ENCODE measurements around the gene TUFT1.
"Not testable (repeated sequence)": the region's sequence is repeated elsewhere in the genome, so short reads cannot be mapped to it uniquely, and the experiment has no call there.

Gene TUFT1

DNA sequence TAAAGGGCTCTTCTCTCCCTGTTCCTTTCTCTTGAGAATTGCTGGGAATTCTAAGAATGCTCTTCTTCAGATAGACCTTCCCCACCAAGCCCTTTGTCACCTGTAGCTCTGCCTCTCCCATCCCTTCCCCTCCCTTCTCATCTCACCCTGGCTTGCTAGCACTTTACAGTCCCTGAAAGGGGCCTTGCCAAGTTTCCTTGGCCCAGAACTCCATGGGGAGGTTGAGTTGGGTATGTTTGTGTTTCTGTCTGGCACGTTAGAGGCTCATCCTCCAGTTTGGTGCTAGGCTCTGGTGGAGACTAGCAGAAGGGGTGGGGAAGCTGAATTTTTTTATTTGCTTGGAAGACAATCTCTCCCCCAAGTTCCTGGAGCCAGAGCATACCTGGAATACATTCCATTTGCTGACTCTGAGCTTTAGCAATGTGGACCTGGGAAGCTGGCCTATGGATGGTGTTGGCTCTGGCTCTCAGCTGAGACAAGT is 24.0 kb upstream of the TUFT1 start:
- TF ChIP-seq, protein P1, sequence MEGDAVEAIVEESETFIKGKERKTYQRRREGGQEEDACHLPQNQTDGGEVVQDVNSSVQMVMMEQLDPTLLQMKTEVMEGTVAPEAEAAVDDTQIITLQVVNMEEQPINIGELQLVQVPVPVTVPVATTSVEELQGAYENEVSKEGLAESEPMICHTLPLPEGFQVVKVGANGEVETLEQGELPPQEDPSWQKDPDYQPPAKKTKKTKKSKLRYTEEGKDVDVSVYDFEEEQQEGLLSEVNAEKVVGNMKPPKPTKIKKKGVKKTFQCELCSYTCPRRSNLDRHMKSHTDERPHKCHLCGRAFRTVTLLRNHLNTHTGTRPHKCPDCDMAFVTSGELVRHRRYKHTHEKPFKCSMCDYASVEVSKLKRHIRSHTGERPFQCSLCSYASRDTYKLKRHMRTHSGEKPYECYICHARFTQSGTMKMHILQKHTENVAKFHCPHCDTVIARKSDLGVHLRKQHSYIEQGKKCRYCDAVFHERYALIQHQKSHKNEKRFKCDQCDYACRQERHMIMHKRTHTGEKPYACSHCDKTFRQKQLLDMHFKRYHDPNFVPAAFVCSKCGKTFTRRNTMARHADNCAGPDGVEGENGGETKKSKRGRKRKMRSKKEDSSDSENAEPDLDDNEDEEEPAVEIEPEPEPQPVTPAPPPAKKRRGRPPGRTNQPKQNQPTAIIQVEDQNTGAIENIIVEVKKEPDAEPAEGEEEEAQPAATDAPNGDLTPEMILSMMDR (conservative IDR thresholded peaks at IDR 0.05; ENCODE audit: low read depth, low read length), result no peak
- DNase-seq (ENCODE audit: low read depth), result no peak
- H3K4me3 ChIP-seq (ENCODE audit: low read depth, low read length), result no peak overlapping the region

- H3K4me3 ChIP-seq (ENCODE audit: low read depth, low read length), result no peak overlapping the region
- DNase-seq (ENCODE audit: low read depth), result no peak
- TF ChIP-seq, protein P1 (conservative IDR thresholded peaks at IDR 0.05; ENCODE audit: low read depth, low read length), result no peak
These were observed 21.7 kb upstream of the TUFT1 start for GRCh38 chr1:151518431-151518830.

DNA sequence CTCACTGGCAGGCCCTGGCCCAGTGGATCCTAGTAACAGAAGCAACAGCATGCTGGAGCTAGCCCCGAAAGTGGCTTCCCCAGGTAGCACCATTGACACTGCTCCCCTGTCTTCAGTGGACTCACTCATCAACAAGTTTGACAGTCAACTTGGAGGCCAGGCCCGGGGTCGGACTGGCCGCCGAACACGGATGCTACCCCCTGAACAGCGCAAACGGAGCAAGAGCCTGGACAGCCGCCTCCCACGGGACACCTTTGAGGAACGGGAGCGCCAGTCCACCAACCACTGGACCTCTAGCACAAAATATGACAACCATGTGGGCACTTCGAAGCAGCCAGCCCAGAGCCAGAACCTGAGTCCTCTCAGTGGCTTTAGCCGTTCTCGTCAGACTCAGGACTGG is 21.2 kb upstream of the TUFT1 start:
- H3K4me3 ChIP-seq (ENCODE audit: low read depth, low read length), result no peak overlapping the region
- no peak for DNase-seq (ENCODE audit: low read depth)
- TF ChIP-seq, protein P1 (conservative IDR thresholded peaks at IDR 0.05; ENCODE audit: low read depth, low read length), result no peak

DNA sequence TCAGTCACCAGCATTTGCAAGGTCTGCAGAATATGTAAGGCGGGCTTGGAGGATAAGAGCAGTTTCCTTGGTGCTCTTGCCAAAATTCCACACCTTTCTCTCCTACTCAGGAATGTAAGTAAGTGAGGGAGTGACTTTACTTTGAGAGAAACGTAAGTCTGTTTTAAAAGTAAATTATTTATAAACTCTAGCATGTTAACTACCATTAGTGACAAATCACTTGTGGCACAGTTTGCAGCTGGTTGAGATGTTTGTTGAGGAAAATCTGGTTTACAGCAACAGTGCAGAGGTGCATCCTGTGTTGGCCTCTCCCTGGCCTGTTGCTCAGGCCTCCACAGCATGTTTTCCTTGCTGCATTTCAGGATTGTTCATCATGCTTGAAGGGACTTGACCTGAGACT is 20.4 kb upstream of the TUFT1 start:
- TF ChIP-seq, protein P1 (conservative IDR thresholded peaks at IDR 0.05; ENCODE audit: low read depth, low read length), result no peak
- H3K4me3 ChIP-seq (ENCODE audit: low read depth, low read length), result no peak overlapping the region
- no peak for DNase-seq (ENCODE audit: low read depth)

DNA sequence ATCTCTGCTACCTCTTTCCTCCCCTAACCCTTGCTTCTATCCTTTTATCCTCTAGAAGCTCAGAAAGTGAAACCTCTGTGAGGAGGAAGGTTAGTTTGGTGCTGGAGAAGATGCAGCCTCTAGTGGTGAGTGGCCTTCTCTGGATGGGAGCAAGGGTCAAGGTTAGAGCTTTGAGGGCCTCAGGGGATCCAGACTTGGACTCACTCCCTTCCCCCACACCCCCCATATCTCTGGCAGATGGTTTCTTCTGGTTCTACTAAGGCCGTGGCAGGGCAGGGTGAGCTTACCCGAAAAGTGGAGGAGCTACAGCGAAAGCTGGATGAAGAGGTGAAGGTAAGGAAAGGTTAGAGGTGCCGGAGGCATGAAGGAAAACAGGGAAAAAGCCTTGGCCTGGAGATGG is 19.8 kb upstream of the TUFT1 start:
- TF ChIP-seq, protein P1 (conservative IDR thresholded peaks at IDR 0.05; ENCODE audit: low read depth, low read length), result peak; percentile 26
- no peak overlapping the region for H3K4me3 ChIP-seq (ENCODE audit: low read depth, low read length)
- no peak for DNase-seq (ENCODE audit: low read depth)

GRCh38 chr1:151522427-151522826 is 17.7 kb upstream of the TUFT1 start:
- DNase-seq (ENCODE audit: low read depth); H3K4me3 ChIP-seq (ENCODE audit: low read depth, low read length): not testable (repeated sequence)

- TF ChIP-seq, protein P1 (conservative IDR thresholded peaks at IDR 0.05; ENCODE audit: low read depth, low read length), result no peak
- no peak for DNase-seq (ENCODE audit: low read depth)
These were observed 16.8 kb upstream of the TUFT1 start for GRCh38 chr1:151523326-151523725.

DNA sequence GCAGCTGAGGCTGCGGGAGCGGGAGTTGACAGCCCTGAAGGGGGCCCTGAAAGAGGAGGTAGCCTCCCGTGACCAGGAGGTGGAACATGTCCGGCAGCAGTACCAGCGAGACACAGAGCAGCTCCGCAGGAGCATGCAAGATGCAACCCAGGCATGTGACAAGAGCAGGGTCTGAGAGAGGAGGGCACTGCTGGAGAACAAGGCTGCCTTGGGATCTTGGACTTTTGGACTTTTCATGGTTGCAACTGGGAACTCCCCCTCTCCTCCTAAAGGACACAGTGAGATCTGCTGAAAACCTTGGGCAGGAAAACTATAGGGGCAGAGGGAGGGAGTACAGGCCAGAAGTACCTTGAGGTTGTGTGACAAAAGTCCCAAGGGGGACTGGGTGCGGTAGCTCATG is 15.4 kb upstream of the TUFT1 start:
- no peak for DNase-seq (ENCODE audit: low read depth)
- TF ChIP-seq, protein P1 (conservative IDR thresholded peaks at IDR 0.05; ENCODE audit: low read depth, low read length), result no peak

More at GRCh38 chr1:151523326-151523725, 16.8 kb upstream of the TUFT1 start:
- no peak overlapping the region for H3K4me3 ChIP-seq (ENCODE audit: low read depth, low read length)

More for the DNA sequence above, 15.4 kb upstream of the TUFT1 start:
- no peak overlapping the region for H3K4me3 ChIP-seq (ENCODE audit: low read depth, low read length)

Data from choroid plexus epithelial cell (primary cell).